Stomach (tissue), 19 donors: Measurements from ENCODE around the gene CCDC78. TPM values are rescaled to one million over a fixed set of nuclear protein-coding genes. Genes with fewer than 3 reads are reported as not detected.
A peak's percentile ranks its signal among the peaks of the same experiment; 100 is the strongest.

Source experiments
- DNase-seq, 2 donors: peaks; one replicate each; pipeline versions ENCODE4 v3.0.0 to v3.0.0-alpha.2; 2013 to 2019
- H3K27ac ChIP-seq, 5 donors: fragments of 200-600 bp in 4 of 5; sonication (generic) in 4 of 5; one replicate each; pipeline ENCODE4 v1.5.1; 2013 to 2019; ENCODE audit warnings: mild to moderate bottlenecking in 1 of 5, moderate library complexity in 1 of 5
- H3K27me3 ChIP-seq, 3 donors: fragments of 200-600 bp; sonication (generic); one replicate each; pipeline ENCODE4 v1.5.1; 2017 to 2019; ENCODE audit warnings: mixed run types in 1 of 3
- H3K36me3 ChIP-seq, 4 donors: fragments of 200-600 bp; sonication (generic); 1 replicate in 3 of 4; 2 replicates in 1 of 4; pipeline ENCODE4 v1.5.1; 2016 to 2019
- H3K4me1 ChIP-seq, 4 donors: fragments of 200-600 bp; sonication (generic); one replicate each; pipeline ENCODE4 v1.5.1; 2016 to 2019
- H3K4me3 ChIP-seq, 4 donors: fragments of 200-600 bp; sonication (generic) in 3 of 4; one replicate each; pipeline ENCODE4 v1.5.1; 2016 to 2019; ENCODE audit warnings: mild to moderate bottlenecking in 1 of 4
- H3K9me3 ChIP-seq, 4 donors: fragments of 200-600 bp; sonication (generic); one replicate each; pipeline ENCODE4 v1.5.1; 2016 to 2019
- CTCF ChIP-seq, 7 experiments: fragments of 450-650 bp in 4 of 7; fragments of 200-600 bp in 3 of 7; sonication (generic) in 3 of 7; IDR thresholded peaks; one replicate each; pipeline ENCODE4 v1.5.1; 2016 to 2019; ENCODE audit warnings: antibody characterized with exemption in 7 of 7, control low read depth in 2 of 7, mild to moderate bottlenecking in 1 of 7
- EP300 ChIP-seq: sonication (generic); formaldehyde crosslinking; IDR thresholded peaks from one replicate; pipeline ENCODE4 v1.6.1; 2017; ENCODE audit warnings: antibody characterized with exemption
- POLR2A ChIP-seq, 4 donors: fragments of 450-650 bp; IDR thresholded peaks; one replicate each; pipeline ENCODE4 v1.6.1; 2016; ENCODE audit warnings: antibody characterized with exemption in 4 of 4, control low read depth in 2 of 4, mild to moderate bottlenecking in 1 of 4, moderate library complexity in 1 of 4
- POLR2AphosphoS5 ChIP-seq, 3 donors: sonication (generic); formaldehyde crosslinking; IDR thresholded peaks; one replicate each; pipeline ENCODE4 v1.6.1; 2016; ENCODE audit warnings: antibody characterized with exemption in 3 of 3
- WGBS, 5 donors: extraction: QIAGEN DNeasy Blood & Tissue Kit in 3 of 5; methylation state at CpG; one replicate each; pipeline versions ENCODE4 v1.1.5 to v1.1.7; 2013 to 2018; 5-methylcytosine and 5-hydroxymethylcytosine counted together
- intact Hi-C: fragments of 100-400 bp; cut with DNase I; formaldehyde crosslinking; loops from one replicate; pipeline ENCODE4 v1.15.1; 2023; ENCODE audit warnings: low total_unique reads
- long read RNA-seq, 10 donors: transcript quantifications; one replicate each; lab custom pipeline, GENCODE V29; 2026
- polyA plus RNA-seq, 3 donors: library from polyadenylated mRNA; stranded (reverse); fragments of 200-250 nt; gene quantifications; one replicate each; pipeline ENCODE4 v1.2.3, GENCODE V29; 2013
- total RNA-seq, 5 donors: library from RNA; depleted of rRNA; stranded (reverse); fragments of >200 nt; gene quantifications; one replicate each; pipeline versions ENCODE4 v1.1.0 to v1.2.3, GENCODE V29; 2014 to 2016
- donor health status: healthy with polysubstance abuse.
- donor health status: Bipolar disorder and iron deficiency.
- donor health status: healthy.

Gene CCDC78
- total RNA-seq, result 10 to 100 TPM in 1 of 5 donors, 1 to 10 TPM in 1, not detected in 3; 1.3 to 14.3 TPM
- 1 to 10 TPM in 2 of 3 donors, not detected in 1; 1.3 to 1.7 TPM for polyA plus RNA-seq
- long read RNA-seq, donor 1, result 0 reads
- long read RNA-seq, donor 2, result 0 reads
- long read RNA-seq, donor 3, result 0 reads
- long read RNA-seq, donor 4, partial matches to known transcripts, result 0 of 1 reads
- long read RNA-seq, donor 4, other reads (novel, unspliced or antisense), result 0 of 1 reads
- long read RNA-seq, donor 5, partial matches to known transcripts, result 0 of 19 reads
- long read RNA-seq, donor 5, other reads (novel, unspliced or antisense), result 19 of 19 reads
- long read RNA-seq, donor 6, result 0 reads
- long read RNA-seq, donor 7, result 0 reads
- long read RNA-seq, donor 8, result 0 reads
- long read RNA-seq, donor 9, result 0 reads
- long read RNA-seq, donor 10, result 0 reads

- Histone ChIP-seq H3K27me3 (peaks cover 0 to 52% (median 24%) of the 10 kb centered on the region in 3 donors), H3K36me3 (peaks cover 0 to 29% (median 14%) of the 10 kb centered on the region in 4 donors), H3K4me1 (peaks cover 34 to 47% (median 40%) of the 10 kb centered on the region in 4 donors), H3K27ac (peak within 1 kb of the TSS in 4 of 5 donors; percentile 16 to 62 (median 58)), H3K4me3 (peak within 1 kb of the TSS; percentile 48 to 69 (median 54)), H3K9me3 (no peaks in the 10 kb centered on the region)
- TF ChIP-seq POLR2AphosphoS5 (IDR thresholded peaks at IDR 0.05), result no peak
- TF ChIP-seq CTCF (IDR thresholded peaks at IDR 0.05), result no peak
- TF ChIP-seq POLR2A (IDR thresholded peaks at IDR 0.05), result no peak
- no peak for TF ChIP-seq EP300
- WGBS, 5 donors, result 1 to 7% (median 2%) methylated on average over 32 to 79 of the region's 88 CpGs
- DNase-seq, result peak; percentile 65 to 83
- intact Hi-C loops, result no loop called here
These were observed at the start of gene CCDC78, which contains the start of gene HAGHL for GRCh38 chr16:726438-727290. TSS of gene CCDC78 (minus strand) at chr16:726443. CDS start at chr16:726367, 76 bp downstream. TSS of gene HAGHL (plus strand) at chr16:727106. CDS start at chr16:727510, 404 bp downstream.

GRCh38 chr16:775236-775796 is 49.1 kb upstream of the CCDC78 start:
- Histone ChIP-seq H3K9me3 (no peaks in the 10 kb centered on the region), H3K4me3 (no peak overlapping the region), H3K36me3 (no peaks in the 10 kb centered on the region), H3K27ac (no peak overlapping the region), H3K4me1 (no peaks in the 10 kb centered on the region), H3K27me3 (peaks cover 0 to 83% (median 11%) of the 10 kb centered on the region in 3 donors)
- DNase-seq, result no peak
- TF ChIP-seq CTCF (IDR thresholded peaks at IDR 0.05) (no peak), POLR2A (IDR thresholded peaks at IDR 0.05) (no peak), POLR2AphosphoS5 (IDR thresholded peaks at IDR 0.05) (no peak)
- intact Hi-C loops, result no loop called here
- 71 to 78% (median 74%) methylated on average over 31 to 36 of the region's 36 CpGs for WGBS, 5 donors

DNA sequence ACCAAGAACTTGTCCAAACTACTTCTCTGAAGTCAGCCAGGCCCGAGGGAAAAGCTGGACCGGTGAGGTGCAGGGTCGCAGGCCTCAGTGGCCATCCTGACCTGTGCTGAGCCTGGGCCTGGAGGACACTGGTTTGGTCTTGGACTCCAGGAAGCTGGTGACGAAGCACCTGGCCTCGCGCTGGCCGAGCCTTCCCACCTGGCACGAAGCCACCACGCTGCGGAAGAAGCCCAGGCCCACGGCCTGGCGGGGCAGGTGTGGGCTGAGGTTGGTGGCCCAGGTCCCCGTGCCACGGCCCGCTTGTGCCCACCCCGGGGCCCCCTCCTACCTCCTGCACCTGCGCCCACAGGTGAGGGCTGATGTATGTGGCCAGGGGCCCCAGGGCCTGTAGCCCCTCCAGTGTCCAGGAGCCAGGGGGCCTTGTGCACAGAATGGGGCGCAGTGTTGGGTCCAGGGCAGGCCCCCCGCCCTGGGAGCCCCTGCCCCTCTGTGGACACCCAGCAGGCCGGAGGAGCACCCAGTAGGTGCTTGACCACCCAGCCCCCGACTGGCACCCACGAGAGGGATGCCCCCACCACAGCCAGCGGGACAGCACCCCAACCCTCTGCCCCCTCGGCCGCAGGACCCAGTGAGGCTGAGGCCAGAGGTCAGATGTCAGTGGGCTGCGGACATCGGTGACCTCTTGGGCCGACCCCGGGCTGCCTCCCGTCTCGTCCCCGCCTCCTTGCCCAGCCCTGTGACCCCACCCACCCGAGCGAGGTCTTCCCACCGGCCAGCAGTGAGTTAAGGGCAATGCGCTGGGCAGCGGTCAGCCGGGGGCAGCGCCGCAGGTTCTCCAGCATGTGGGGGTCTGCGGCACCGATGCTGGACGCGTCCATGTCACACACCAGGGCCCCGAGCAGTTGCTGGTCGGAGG is 48.1 kb upstream of the CCDC78 start:
- Histone ChIP-seq H3K27ac (no peak overlapping the region), H3K4me1 (no peaks in the 10 kb centered on the region), H3K4me3 (no peak overlapping the region), H3K36me3 (no peaks in the 10 kb centered on the region), H3K9me3 (no peaks in the 10 kb centered on the region), H3K27me3 (peaks cover 0 to 83% (median 11%) of the 10 kb centered on the region in 3 donors)
- intact Hi-C loops, result no loop called here
- DNase-seq, result no peak
- 76 to 85% (median 78%) methylated on average over 26 to 46 of the region's 46 CpGs for WGBS, 5 donors
- TF ChIP-seq CTCF (IDR thresholded peaks at IDR 0.05) (no peak), POLR2AphosphoS5 (IDR thresholded peaks at IDR 0.05) (no peak), EP300 (no peak), POLR2A (IDR thresholded peaks at IDR 0.05) (no peak)
